MG63 (cell line): Measurements from ENCODE around the gene CTNNA2. TPM values are rescaled to one million over a fixed set of nuclear protein-coding genes. Genes with fewer than 3 reads are reported as not detected.

Source experiments
- DNase-seq: peaks from one replicate; pipeline ENCODE4 v3.0.0-alpha.2; 2020
- H3K27me3 ChIP-seq: fragments of 250-450 bp; sonication (Bioruptor Pico); 2 replicates; pipeline ENCODE4 v1.5.1; 2020; ENCODE audit warnings: mild to moderate bottlenecking, moderate library complexity
- H3K36me3 ChIP-seq: fragments of 250-450 bp; sonication (Bioruptor Pico); 2 replicates; pipeline ENCODE4 v1.5.1; 2020; ENCODE audit warnings: mild to moderate bottlenecking, moderate library complexity
- H3K4me3 ChIP-seq: fragments of 250-450 bp; sonication (Bioruptor Pico); 2 replicates; pipeline ENCODE4 v1.5.1; 2020; ENCODE audit warnings: mild to moderate bottlenecking, moderate library complexity
- H3K9me3 ChIP-seq: fragments of 250-450 bp; sonication (Bioruptor Pico); 2 replicates; pipeline ENCODE4 v1.5.1; 2020; ENCODE audit warnings: mild to moderate bottlenecking, moderate library complexity
- total RNA-seq: library from RNA; depleted of rRNA; stranded (reverse); fragments of >200 nt; shearing (Covaris generic); gene quantifications from 2 replicates; pipeline ENCODE4 v1.2.3, GENCODE V29; 2014; ENCODE audit warnings: low replicate concordance

CTNNA2 gene
- total RNA-seq, 1 experiment from 2014 or later, result not detected

DNA sequence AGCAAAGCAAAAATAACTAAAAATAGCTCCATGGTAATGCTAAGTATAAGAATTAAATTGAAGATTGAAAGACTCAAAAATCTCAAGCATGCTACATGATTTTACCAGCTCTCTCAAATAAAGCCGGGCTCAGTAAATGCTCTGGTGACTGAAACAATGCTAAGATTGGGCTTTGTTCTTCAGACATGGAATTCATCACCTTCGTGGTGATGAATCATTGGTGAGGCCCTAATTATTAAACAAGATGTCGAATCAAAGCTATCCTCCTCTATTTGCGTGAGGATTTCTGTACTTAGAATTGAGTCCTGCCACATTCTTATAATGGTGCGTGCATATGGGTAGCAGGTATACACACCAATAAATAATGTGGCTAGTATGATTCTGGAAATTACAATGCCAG, 850.5 kb downstream of the CTNNA2 start:
- H3K36me3 ChIP-seq, result no peaks in the 10 kb centered on the region

DNA sequence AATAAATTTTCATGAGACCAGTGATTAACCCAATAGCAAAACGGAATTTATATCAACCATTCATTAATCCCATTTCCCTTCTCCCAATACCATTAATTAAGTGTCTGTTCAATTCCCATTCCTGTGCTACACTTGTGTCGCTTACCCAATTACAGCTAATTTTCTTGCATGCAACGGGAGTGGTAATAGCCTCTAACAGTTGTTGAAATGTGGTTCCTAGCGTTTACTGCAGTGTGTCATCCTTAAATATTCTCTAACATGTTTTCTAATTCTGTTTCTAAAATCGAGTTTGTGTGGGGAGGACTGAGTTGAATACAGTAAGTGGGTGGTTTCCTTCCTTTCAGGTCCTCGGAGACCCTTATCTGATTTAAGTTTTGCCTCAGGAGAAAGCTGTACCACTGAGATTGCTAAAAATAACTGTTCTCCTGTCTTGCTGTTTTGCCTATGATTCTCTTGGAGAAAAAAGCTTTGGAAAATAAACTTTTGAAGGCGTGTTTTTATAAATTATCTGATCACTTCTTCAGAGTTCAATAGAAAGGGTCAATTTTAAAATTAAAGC, 851.0 kb downstream of the CTNNA2 start:
- Histone ChIP-seq H3K36me3 (no peaks in the 10 kb centered on the region), H3K9me3 (no peaks in the 10 kb centered on the region), H3K27me3 (no peaks in the 10 kb centered on the region), H3K4me3 (no peak overlapping the region)
- DNase-seq, result no peak

More for the DNA sequence above, 850.5 kb downstream of the CTNNA2 start:
- DNase-seq, result no peak
- Histone ChIP-seq H3K4me3 (no peak overlapping the region), H3K27me3 (no peaks in the 10 kb centered on the region), H3K9me3 (no peaks in the 10 kb centered on the region)

DNA sequence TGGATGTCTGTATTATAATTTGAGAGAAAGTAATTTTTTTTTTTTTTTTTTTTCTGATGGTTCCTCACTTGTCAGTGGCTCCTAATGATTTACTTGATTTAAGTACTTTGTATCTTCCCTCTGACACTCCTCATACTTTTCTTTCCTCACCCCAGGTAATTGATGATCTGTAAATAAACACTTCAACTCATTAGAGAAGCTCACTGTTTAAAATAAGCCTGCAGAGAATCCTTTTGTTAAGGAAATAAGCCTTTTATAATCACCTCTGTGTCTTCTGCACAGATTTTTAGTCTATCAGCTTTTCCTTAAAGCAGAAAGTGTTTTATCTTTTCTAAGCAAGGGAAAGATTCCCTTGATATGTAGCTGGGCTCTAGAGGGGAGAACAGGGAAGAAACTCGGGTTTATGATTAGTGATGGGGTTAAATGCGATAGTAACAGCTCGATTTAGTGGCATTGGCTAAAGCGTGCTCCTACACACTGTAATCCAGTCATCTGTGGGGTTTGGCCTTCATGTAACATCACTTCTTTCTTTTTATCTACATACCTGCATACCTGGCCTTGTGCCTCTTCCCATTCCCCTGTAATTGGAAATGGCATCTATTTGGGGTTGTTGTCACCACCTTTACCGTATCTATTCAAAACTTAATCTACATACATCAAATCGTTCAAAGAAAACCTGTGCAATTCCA, 851.8 kb downstream of the CTNNA2 start:
- Histone ChIP-seq H3K27me3 (no peaks in the 10 kb centered on the region), H3K4me3 (no peak overlapping the region)
- no peak for DNase-seq

DNA sequence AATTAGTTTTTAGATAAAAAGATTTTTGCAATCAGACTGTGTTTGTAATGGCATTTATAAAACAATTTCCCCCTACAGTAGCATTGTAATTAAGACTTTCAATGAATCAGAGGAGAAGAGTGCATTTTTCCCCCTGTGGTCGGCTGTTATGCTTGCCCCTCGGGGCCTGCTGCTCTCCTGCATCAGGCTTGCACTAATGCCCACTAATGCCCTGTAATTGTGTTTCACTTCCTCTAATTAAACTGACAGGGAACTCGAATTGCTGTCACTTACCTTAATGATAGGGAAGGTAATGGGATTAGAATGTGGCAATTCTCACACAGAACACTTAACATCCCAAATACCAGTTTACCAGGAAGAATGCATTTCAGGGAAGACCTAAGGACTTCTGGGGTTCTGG, 852.9 kb downstream of the CTNNA2 start:
- H3K27me3 ChIP-seq, result no peaks in the 10 kb centered on the region
- H3K9me3 ChIP-seq, result no peaks in the 10 kb centered on the region
- DNase-seq, result no peak
- no peak overlapping the region for H3K4me3 ChIP-seq
- no peaks in the 10 kb centered on the region for H3K36me3 ChIP-seq

More for the DNA sequence above, 851.8 kb downstream of the CTNNA2 start:
- H3K36me3 ChIP-seq, result no peaks in the 10 kb centered on the region
- no peaks in the 10 kb centered on the region for H3K9me3 ChIP-seq

DNA sequence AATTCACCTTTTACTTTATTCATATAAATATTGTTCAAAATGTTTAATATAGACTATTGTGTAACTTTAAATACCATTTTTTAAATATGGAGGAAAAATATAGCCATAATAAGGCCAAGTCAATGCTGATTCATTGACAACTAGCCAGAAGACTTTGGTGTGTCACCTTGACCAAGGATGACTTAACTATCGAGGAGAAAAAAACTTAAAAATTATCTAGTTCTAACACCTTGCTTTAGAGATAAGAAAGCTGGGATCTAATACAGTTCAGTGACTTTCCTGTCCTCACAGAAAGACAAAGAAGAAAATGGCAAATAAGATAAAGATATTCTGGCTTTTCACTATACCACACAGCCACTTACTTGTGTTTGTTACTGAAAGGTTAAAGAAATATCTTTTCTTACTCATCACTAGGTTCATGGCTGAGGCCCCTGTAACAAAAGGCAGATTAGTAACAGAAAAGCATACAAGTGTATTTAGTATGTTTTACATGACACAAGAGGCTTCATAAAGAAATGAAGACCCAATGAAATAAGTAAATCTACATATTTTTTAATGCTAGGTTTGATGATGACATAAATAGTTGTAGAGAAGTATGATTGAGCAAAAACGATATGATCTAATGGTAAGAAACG, 857.6 kb downstream of the CTNNA2 start:
- no peaks in the 10 kb centered on the region for H3K27me3 ChIP-seq
- H3K4me3 ChIP-seq, result no peak overlapping the region

DNA sequence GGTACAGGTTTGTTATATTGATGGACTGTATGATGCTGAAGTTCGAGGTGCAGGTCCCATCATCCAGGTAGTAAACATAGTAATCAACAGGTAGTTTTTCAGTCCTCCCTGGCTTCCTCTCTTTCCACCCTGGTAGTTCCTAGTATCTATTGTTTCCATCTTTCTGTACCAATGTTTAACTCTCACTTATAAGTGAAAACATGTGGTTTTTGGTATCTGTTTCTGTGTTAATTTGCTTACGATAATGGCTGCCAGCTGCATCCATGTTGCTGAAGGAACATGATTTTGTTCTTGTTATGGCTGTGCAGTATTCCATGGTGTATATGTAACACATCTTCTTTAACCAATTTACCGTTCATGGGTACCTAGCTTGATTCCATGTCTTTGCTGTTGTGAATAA, 861.3 kb downstream of the CTNNA2 start:
- Histone ChIP-seq H3K9me3 (no peaks in the 10 kb centered on the region), H3K36me3 (no peaks in the 10 kb centered on the region), H3K27me3 (no peaks in the 10 kb centered on the region), H3K4me3 (no peak overlapping the region)
- no peak for DNase-seq

More for the DNA sequence above, 857.6 kb downstream of the CTNNA2 start:
- no peak for DNase-seq
- no peaks in the 10 kb centered on the region for H3K36me3 ChIP-seq
- no peaks in the 10 kb centered on the region for H3K9me3 ChIP-seq

DNA sequence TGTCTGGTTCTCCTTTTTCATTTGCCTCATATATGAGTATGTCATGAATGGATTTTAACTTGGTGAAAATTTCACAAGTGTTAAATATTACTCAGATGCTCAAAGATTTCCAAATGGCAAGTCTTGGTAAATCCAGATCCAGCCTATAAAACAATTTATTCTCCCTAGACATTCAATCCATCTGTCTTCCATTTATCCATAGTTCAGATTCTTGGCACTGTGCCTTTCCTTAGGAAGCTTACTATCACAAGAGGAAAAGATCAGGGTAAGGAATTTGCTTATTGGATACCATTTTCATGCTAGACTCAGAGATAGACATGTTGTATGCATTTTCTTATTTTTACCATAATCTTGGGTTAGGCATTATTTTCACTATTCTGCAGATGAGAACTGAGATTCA, 864.2 kb downstream of the CTNNA2 start:
- H3K9me3 ChIP-seq, result no peaks in the 10 kb centered on the region
- H3K4me3 ChIP-seq, result no peak overlapping the region
- no peaks in the 10 kb centered on the region for H3K36me3 ChIP-seq
- H3K27me3 ChIP-seq, result no peaks in the 10 kb centered on the region
- no peak for DNase-seq

DNA sequence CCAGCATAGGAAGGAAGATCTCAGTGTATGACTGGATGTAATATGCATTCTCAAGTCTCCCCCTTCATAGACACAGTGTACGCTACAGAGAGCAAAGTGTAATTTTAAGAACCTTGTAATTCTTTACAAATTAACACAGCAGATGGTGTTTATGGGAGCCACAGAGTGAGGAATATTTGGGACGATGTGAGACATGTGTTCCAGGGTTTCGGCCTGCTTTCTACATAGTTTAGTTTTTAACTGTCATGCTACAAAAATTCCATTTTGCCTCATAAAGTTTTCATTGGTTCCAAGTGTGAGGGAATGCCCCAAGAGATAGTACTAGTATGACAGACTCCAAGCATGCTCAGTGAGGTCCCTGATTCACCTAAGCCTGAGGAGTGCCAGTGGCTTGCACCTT, 867.9 kb downstream of the CTNNA2 start:
- DNase-seq, result no peak
- Histone ChIP-seq H3K4me3 (no peak overlapping the region), H3K36me3 (no peaks in the 10 kb centered on the region), H3K9me3 (no peaks in the 10 kb centered on the region), H3K27me3 (no peaks in the 10 kb centered on the region)

DNA sequence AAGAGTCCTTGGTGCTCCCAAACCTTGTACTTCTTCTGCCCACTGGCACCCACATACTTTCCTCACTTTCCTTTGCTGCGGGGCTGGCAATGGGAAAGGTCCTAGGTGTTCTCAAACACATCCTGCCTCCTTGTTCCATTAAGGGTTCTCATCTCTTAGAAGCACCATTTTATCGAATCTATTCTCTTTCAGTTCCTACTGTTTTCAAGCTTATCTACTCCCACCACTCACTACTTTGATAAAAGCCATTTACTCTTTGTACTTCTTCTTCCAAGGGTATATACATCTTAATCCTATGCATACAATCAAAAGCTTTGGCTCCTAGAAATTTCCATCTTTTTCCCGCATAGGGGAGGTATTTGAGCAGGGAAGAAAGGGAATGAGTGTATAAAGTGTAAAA, 868.8 kb downstream of the CTNNA2 start:
- H3K36me3 ChIP-seq, result no peaks in the 10 kb centered on the region

DNA sequence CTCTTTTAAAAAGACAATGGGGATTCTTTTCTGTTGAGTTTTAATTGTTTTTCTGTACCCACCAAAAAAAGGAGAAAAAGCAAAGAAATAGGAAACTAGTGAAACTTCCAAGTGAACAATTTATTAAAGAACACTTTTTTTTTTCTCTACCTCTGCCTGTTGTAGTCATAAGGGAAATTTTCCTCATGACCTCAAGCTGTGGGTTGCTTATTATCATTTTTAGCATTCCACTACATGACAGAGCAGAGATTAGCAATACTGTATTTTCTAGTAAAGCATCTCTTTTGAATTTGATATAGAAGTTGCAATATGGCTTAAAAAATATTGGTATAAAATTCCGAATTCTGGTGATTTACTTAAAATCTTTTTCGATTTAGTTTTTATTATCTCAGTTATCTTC, 879.6 kb downstream of the CTNNA2 start:
- Histone ChIP-seq H3K9me3 (no peaks in the 10 kb centered on the region), H3K4me3 (no peak overlapping the region), H3K36me3 (no peaks in the 10 kb centered on the region), H3K27me3 (no peaks in the 10 kb centered on the region)
- no peak for DNase-seq

More for the DNA sequence above, 868.8 kb downstream of the CTNNA2 start:
- no peaks in the 10 kb centered on the region for H3K27me3 ChIP-seq
- H3K9me3 ChIP-seq, result no peaks in the 10 kb centered on the region
- DNase-seq, result no peak
- no peak overlapping the region for H3K4me3 ChIP-seq

DNA sequence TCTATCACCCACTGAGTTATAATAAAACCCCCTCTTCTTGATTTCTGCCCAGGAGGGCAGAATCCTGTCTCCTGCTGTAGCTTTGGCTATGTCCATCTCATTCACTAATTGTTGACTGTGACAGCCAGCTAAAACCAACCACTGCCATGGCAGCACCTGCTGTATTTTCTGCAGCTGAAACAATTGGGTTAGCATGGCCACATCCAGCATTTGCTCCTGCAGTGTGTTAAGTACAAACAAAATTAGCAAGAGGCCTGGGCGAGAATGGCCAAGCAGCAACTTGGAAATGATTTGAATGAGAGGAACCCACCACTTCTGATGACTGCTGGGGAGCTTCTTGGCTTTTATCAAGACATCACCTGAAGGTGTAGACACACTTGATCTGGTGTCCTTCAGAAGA, 881.1 kb downstream of the CTNNA2 start:
- Histone ChIP-seq H3K4me3 (no peak overlapping the region), H3K36me3 (no peaks in the 10 kb centered on the region), H3K9me3 (no peaks in the 10 kb centered on the region), H3K27me3 (no peaks in the 10 kb centered on the region)
- no peak for DNase-seq

DNA sequence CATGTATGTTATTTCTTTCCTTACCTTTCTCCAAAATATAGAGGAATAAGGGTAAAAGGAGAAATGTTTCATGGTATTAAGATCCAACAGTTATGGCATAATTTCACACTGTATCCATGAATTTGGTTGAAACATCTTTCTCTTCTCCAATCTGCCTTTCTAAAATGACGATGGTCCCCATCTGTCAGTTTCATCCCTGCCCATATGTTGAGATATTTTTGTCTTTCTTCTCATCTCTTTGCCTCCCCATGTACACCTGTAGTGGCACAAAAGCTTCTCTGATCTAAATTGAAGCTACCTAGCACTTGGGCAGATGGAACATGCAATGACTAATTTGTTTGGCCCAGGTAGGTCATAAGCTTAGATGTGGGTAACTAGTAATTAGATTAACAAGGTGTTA, 882.4 kb downstream of the CTNNA2 start:
- H3K36me3 ChIP-seq, result no peaks in the 10 kb centered on the region
- no peak for DNase-seq
- no peaks in the 10 kb centered on the region for H3K9me3 ChIP-seq
- no peak overlapping the region for H3K4me3 ChIP-seq
- no peaks in the 10 kb centered on the region for H3K27me3 ChIP-seq

DNA sequence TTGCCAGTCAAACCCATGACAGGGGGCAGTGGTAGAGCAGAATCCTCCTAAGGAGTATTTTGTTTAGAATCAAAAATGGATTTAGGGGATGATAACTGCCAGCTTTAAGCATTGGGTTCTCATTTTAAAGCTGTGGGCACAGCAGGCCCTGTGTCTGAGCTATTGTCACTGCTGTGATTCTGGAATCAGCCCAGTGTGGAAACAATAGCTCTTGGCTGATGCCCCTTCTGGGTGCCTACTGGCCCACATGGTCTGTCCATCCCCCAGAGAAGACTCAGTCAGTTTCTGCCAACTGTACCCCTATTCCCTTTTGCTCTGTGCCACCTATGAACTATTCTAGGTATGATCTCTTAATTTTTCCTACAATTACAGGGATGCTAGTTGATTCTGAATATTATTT, 883.4 kb downstream of the CTNNA2 start:
- no peak for DNase-seq

DNA sequence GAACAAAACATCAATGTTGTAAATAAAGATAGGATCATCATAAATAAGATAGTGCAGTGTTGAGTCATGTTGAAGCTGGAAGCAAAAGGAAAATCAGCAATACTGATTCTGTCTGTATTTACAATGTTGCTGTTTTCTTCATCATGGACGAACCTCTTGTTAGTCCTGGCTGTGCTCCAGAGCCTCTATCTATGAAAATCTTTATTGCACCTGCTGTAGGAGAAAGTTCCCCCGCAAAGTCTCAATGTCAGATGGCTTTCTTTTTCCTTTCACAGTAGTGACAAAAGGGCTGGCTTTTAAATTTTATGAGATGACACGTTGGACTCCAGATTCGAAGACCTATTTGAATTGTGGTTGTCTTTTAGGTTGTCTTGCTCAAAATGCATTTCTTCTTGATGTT, 890.2 kb downstream of the CTNNA2 start:
- no peaks in the 10 kb centered on the region for H3K36me3 ChIP-seq
- H3K4me3 ChIP-seq, result no peak overlapping the region
- no peaks in the 10 kb centered on the region for H3K9me3 ChIP-seq
- DNase-seq, result no peak
- H3K27me3 ChIP-seq, result no peaks in the 10 kb centered on the region

More for the DNA sequence above, 883.4 kb downstream of the CTNNA2 start:
- no peaks in the 10 kb centered on the region for H3K36me3 ChIP-seq
- no peaks in the 10 kb centered on the region for H3K9me3 ChIP-seq
- no peak overlapping the region for H3K4me3 ChIP-seq
- H3K27me3 ChIP-seq, result no peaks in the 10 kb centered on the region

DNA sequence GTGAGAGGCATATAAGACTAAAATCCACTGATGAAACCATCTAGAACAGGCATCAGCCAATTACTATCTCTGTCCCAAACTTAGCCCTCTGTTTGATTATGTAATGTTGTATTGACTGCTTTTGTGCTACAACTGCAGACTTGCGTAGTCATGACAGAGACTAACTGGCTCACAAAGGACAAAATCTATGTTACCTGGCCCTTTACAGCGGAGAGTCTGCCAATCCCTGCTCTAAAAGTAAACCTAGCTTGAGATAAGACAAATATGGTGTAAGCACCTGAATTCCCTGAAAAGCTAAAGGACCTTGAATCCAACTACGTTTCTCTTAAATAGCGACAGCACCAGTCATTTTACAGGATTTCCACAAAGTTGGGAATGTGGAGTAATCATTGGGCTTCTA, 894.5 kb downstream of the CTNNA2 start:
- no peak for DNase-seq
- Histone ChIP-seq H3K36me3 (no peaks in the 10 kb centered on the region), H3K9me3 (no peaks in the 10 kb centered on the region), H3K4me3 (no peak overlapping the region), H3K27me3 (no peaks in the 10 kb centered on the region)

DNA sequence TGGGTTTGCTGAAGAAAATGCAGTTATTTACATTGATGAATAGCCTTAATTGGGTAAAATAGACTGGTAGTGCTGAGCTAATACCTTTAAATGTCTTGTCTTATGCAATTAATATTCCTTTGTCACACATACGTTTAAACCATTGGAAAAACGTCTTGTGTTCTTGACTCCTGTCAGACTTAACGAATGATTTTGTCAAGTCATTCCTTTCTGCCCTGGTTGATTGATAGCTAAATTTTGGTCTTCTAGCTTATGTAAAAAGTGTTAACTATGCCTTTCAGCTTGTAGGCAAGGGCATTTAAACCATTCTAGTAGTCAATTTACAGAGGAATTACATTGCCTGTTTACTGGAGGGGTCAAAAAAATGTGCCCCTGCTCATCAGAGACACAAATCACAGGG, 897.5 kb downstream of the CTNNA2 start:
- Histone ChIP-seq H3K9me3 (no peaks in the 10 kb centered on the region), H3K36me3 (no peaks in the 10 kb centered on the region), H3K27me3 (no peaks in the 10 kb centered on the region), H3K4me3 (no peak overlapping the region)
- DNase-seq, result no peak

DNA sequence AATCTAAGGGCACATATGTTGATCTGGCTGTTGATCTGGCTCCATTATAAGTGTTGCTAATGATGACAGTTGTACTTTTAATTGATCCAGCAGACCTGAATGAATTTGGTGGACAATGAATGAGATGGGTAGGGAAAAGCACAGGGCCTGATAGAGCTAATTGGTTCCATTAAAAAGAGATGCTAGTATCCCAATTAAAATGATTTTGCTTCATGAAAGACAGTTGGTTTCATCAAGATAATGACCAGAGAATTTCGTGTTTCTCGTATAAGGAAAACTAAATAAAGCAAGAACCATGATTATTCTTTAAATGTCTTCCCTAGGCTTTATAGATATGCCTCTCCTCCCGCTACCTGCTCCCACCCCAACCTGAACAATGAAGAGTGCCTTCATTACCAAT, 900.3 kb downstream of the CTNNA2 start:
- Histone ChIP-seq H3K9me3 (no peaks in the 10 kb centered on the region), H3K4me3 (no peak overlapping the region), H3K27me3 (no peaks in the 10 kb centered on the region), H3K36me3 (no peaks in the 10 kb centered on the region)
- DNase-seq, result no peak

DNA sequence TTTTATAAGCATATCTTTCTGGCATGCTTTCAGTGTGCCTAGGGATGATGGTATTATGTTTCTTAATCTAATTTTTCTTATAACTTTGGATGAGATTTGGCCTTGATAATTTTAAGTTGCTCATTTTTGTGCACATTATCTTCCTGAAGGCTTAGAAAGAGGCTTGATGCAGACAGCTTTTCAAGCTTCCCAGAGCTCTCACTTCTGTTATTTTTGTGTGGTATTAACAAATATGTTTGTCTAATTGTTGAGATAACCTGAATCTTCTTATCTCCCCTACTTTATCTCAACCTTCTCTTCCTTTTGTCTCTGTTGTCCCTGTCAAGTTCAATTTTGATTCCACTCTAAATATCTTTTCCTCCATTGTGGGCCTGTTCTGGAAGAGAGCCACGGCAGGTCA, 904.9 kb downstream of the CTNNA2 start:
- H3K36me3 ChIP-seq, result no peaks in the 10 kb centered on the region
- H3K9me3 ChIP-seq, result no peaks in the 10 kb centered on the region
- H3K27me3 ChIP-seq, result no peaks in the 10 kb centered on the region
- no peak for DNase-seq
- H3K4me3 ChIP-seq, result no peak overlapping the region
